HUES48 (cell line): Measurements from ENCODE around the gene GALNT1.

Source experiments
- H3K27ac ChIP-seq: one replicate; pipeline ENCODE4 v1.7.0; 2013; ENCODE audit warnings: low read depth, low read length, inconsistent platforms
- H3K27me3 ChIP-seq: 2 replicates; pipeline ENCODE4 v1.6.1; 2013; ENCODE audit warnings: mild to moderate bottlenecking, low read length; ENCODE audit not compliant: control insufficient read depth, insufficient read depth
- H3K36me3 ChIP-seq: 2 replicates; pipeline ENCODE4 v1.6.1; 2013; ENCODE audit warnings: low read length; ENCODE audit not compliant: control insufficient read depth, insufficient read depth
- H3K4me1 ChIP-seq: 2 replicates; pipeline ENCODE4 v1.6.1; 2013; ENCODE audit warnings: mild to moderate bottlenecking, low read length; ENCODE audit not compliant: control insufficient read depth, insufficient read depth
- H3K4me3 ChIP-seq: 2 replicates; pipeline ENCODE4 v1.5.1; 2013; ENCODE audit warnings: mild to moderate bottlenecking, low read depth, low read length
- H3K9ac ChIP-seq: 2 replicates; pipeline ENCODE4 v1.6.1; 2013; ENCODE audit warnings: mild to moderate bottlenecking, low read depth, low read length, moderate library complexity
- H3K9me3 ChIP-seq: 2 replicates; pipeline ENCODE4 v1.6.1; 2013; ENCODE audit warnings: low read length; ENCODE audit not compliant: control insufficient read depth, insufficient read depth

GALNT1 gene

GRCh38 chr18:35603008-35603407, 21.5 kb downstream of the GALNT1 start:
- H3K9ac ChIP-seq = no peak overlapping the region
- no peaks in the 10 kb centered on the region for H3K36me3 ChIP-seq
- no peaks in the 10 kb centered on the region for H3K27me3 ChIP-seq
- peaks cover 22% of the 10 kb centered on the region; the same call in 1 of the 2 replicates for H3K4me1 ChIP-seq
- no peak overlapping the region for H3K27ac ChIP-seq
- no peaks in the 10 kb centered on the region for H3K9me3 ChIP-seq
- H3K4me3 ChIP-seq = no peak overlapping the region

GRCh38 chr18:35603528-35603927, 22.0 kb downstream of the GALNT1 start:
- Histone ChIP-seq H3K9me3 (no peaks in the 10 kb centered on the region), H3K4me3 (no peak overlapping the region), H3K4me1 (peaks cover 22% of the 10 kb centered on the region; the same call in 1 of the 2 replicates), H3K36me3 (no peaks in the 10 kb centered on the region), H3K27me3 (no peaks in the 10 kb centered on the region), H3K27ac (no peak overlapping the region), H3K9ac (no peak overlapping the region)

- Histone ChIP-seq H3K4me3 (no peak overlapping the region), H3K36me3 (no peaks in the 10 kb centered on the region), H3K4me1 (peaks cover 22% of the 10 kb centered on the region; the same call in 1 of the 2 replicates), H3K9me3 (no peaks in the 10 kb centered on the region), H3K9ac (no peak overlapping the region), H3K27me3 (no peaks in the 10 kb centered on the region), H3K27ac (no peak overlapping the region)
Measured at GRCh38 chr18:35604369-35604768, 22.8 kb downstream of the GALNT1 start.

GRCh38 chr18:35605686-35606417, 24.3 kb downstream of the GALNT1 start:
- H3K36me3 ChIP-seq = no peaks in the 10 kb centered on the region
- peaks cover 28% of the 10 kb centered on the region; the same call in 1 of the 2 replicates for H3K4me1 ChIP-seq
- H3K27me3 ChIP-seq = no peaks in the 10 kb centered on the region
- no peak overlapping the region for H3K4me3 ChIP-seq
- H3K9me3 ChIP-seq = no peaks in the 10 kb centered on the region
- H3K27ac ChIP-seq = no peak overlapping the region
- no peak overlapping the region for H3K9ac ChIP-seq

GRCh38 chr18:35609236-35609635, 27.7 kb downstream of the GALNT1 start:
- Histone ChIP-seq H3K9me3 (no peaks in the 10 kb centered on the region), H3K9ac (no peak overlapping the region), H3K4me1 (peaks cover 26% of the 10 kb centered on the region), H3K27ac (no peak overlapping the region), H3K36me3 (no peaks in the 10 kb centered on the region), H3K27me3 (no peaks in the 10 kb centered on the region), H3K4me3 (no peak overlapping the region)

GRCh38 chr18:35610089-35610488, 28.5 kb downstream of the GALNT1 start:
- Histone ChIP-seq H3K9me3 (no peaks in the 10 kb centered on the region), H3K4me3 (no peak overlapping the region), H3K4me1 (peaks cover 26% of the 10 kb centered on the region), H3K27me3 (no peaks in the 10 kb centered on the region), H3K36me3 (no peaks in the 10 kb centered on the region), H3K9ac (no peak overlapping the region), H3K27ac (no peak overlapping the region)

- H3K36me3 ChIP-seq = no peaks in the 10 kb centered on the region
- no peak overlapping the region for H3K9ac ChIP-seq
- peaks cover 27% of the 10 kb centered on the region for H3K4me1 ChIP-seq
- no peak overlapping the region for H3K27ac ChIP-seq
- no peaks in the 10 kb centered on the region for H3K9me3 ChIP-seq
- no peak overlapping the region for H3K4me3 ChIP-seq
- no peaks in the 10 kb centered on the region for H3K27me3 ChIP-seq
Measured at GRCh38 chr18:35610724-35611123, 29.2 kb downstream of the GALNT1 start.

GRCh38 chr18:35611518-35611917, 30.0 kb downstream of the GALNT1 start:
- Histone ChIP-seq H3K27me3 (no peaks in the 10 kb centered on the region), H3K4me1 (peaks cover 30% of the 10 kb centered on the region), H3K9me3 (no peaks in the 10 kb centered on the region), H3K27ac (no peak overlapping the region), H3K36me3 (no peaks in the 10 kb centered on the region), H3K9ac (no peak overlapping the region), H3K4me3 (no peak overlapping the region)

- no peaks in the 10 kb centered on the region for H3K9me3 ChIP-seq
- H3K27ac ChIP-seq = no peak overlapping the region
- H3K4me3 ChIP-seq = no peak overlapping the region
- no peak overlapping the region for H3K9ac ChIP-seq
- no peaks in the 10 kb centered on the region for H3K36me3 ChIP-seq
- H3K4me1 ChIP-seq = peaks cover 52% of the 10 kb centered on the region
- H3K27me3 ChIP-seq = no peaks in the 10 kb centered on the region
Measured at GRCh38 chr18:35616074-35616473, 34.5 kb downstream of the GALNT1 start.

- Histone ChIP-seq H3K27me3 (no peaks in the 10 kb centered on the region), H3K27ac (peak overlapping the region; percentile 65), H3K4me3 (no peak overlapping the region; the same call in 1 of the 2 replicates), H3K9me3 (no peaks in the 10 kb centered on the region), H3K9ac (no peak overlapping the region), H3K36me3 (no peaks in the 10 kb centered on the region), H3K4me1 (peaks cover 46% of the 10 kb centered on the region)
Measured at GRCh38 chr18:35616664-35617423, 35.3 kb downstream of the GALNT1 start.

GRCh38 chr18:35617865-35618264, 36.3 kb downstream of the GALNT1 start:
- H3K9ac ChIP-seq = no peak overlapping the region
- H3K36me3 ChIP-seq = no peaks in the 10 kb centered on the region
- no peak overlapping the region for H3K27ac ChIP-seq
- peaks cover 46% of the 10 kb centered on the region for H3K4me1 ChIP-seq
- no peaks in the 10 kb centered on the region for H3K27me3 ChIP-seq
- no peak overlapping the region for H3K4me3 ChIP-seq
- no peaks in the 10 kb centered on the region for H3K9me3 ChIP-seq
